Keratinocyte (primary cell): Measurements from ENCODE around the gene ADGRA1. TPM values are rescaled to one million over a fixed set of nuclear protein-coding genes. Genes with fewer than 3 reads are reported as not detected.

Source experiments
- DNase-seq: peaks from one replicate; pipeline ENCODE4 v3.0.0-alpha.2; 2011; ENCODE audit warnings: low read depth, missing footprints, low spot score
- FAIRE-seq: peaks from 2 replicates; lab custom pipeline; 2011; peaks lifted over from hg19 to GRCh38; lab: Jason Lieb, UNC
- H2AFZ ChIP-seq: 2 replicates; pipeline ENCODE4 v1.6.0; 2012; ENCODE audit warnings: low read length, control low read depth, inconsistent platforms; ENCODE audit not compliant: control insufficient read depth
- H3K27ac ChIP-seq: 2 replicates; pipeline ENCODE4 v1.5.1; 2011; ENCODE audit warnings: low read length; ENCODE audit not compliant: control insufficient read depth, insufficient read depth
- H3K27me3 ChIP-seq: 3 replicates; pipeline ENCODE4 v1.6.0; 2011; ENCODE audit warnings: low read length; ENCODE audit not compliant: control insufficient read depth, insufficient read depth; ENCODE audit errors: extremely low read depth
- H3K36me3 ChIP-seq, 2 experiments: 2 replicates in 1 of 2; 3 replicates in 1 of 2; pipeline ENCODE4 v1.5.1; 2011; ENCODE audit warnings: low read length in 2 of 2, mild to moderate bottlenecking in 1 of 2; ENCODE audit not compliant: control insufficient read depth in 2 of 2, insufficient read depth in 2 of 2; ENCODE audit errors: extremely low read depth in 1 of 2
- H3K4me1 ChIP-seq: 3 replicates; pipeline ENCODE4 v1.5.1; 2011; ENCODE audit warnings: low read length; ENCODE audit not compliant: control insufficient read depth, insufficient read depth; ENCODE audit errors: extremely low read depth
- H3K4me2 ChIP-seq: 3 replicates; pipeline ENCODE4 v1.6.0; 2011; ENCODE audit warnings: low read depth, low read length; ENCODE audit not compliant: control insufficient read depth, insufficient read depth; ENCODE audit errors: extremely low read depth
- H3K4me3 ChIP-seq, 3 experiments: fragments of 200-600 bp in 1 of 3; sonication (generic) in 1 of 3; 2 replicates in 2 of 3; 3 replicates in 1 of 3; pipeline ENCODE4 v1.5.1; 2011 to 2016; ENCODE audit warnings: low read length in 3 of 3, mild to moderate bottlenecking in 3 of 3, control low read depth in 2 of 3, inconsistent platforms in 1 of 3, low read depth in 1 of 3, mixed read lengths in 1 of 3, mixed run types in 1 of 3, moderate library complexity in 1 of 3; ENCODE audit not compliant: control insufficient read depth in 2 of 3, insufficient read depth in 2 of 3; ENCODE audit errors: extremely low read depth in 1 of 3
- H3K79me2 ChIP-seq: 2 replicates; pipeline ENCODE4 v1.6.0; 2012; ENCODE audit warnings: low read length; ENCODE audit not compliant: control insufficient read depth, insufficient read depth
- H3K9ac ChIP-seq: 3 replicates; pipeline ENCODE4 v1.6.0; 2011; ENCODE audit warnings: low read length; ENCODE audit not compliant: control insufficient read depth, insufficient read depth; ENCODE audit errors: extremely low read depth
- H3K9me1 ChIP-seq: 3 replicates; pipeline ENCODE4 v1.6.0; 2011; ENCODE audit warnings: low read length; ENCODE audit not compliant: control insufficient read depth, insufficient read depth; ENCODE audit errors: extremely low read depth
- H3K9me3 ChIP-seq: 2 replicates; pipeline ENCODE4 v1.5.1; 2012; ENCODE audit warnings: low read depth, low read length; ENCODE audit not compliant: control insufficient read depth
- H4K20me1 ChIP-seq: 3 replicates; pipeline ENCODE4 v1.6.0; 2011; ENCODE audit warnings: low read length; ENCODE audit not compliant: control insufficient read depth, insufficient read depth; ENCODE audit errors: extremely low read depth
- EZH2 ChIP-seq: IDR thresholded peaks from one replicate; pipeline ENCODE4 v1.6.1; 2012; ENCODE audit warnings: inconsistent platforms, mild to moderate bottlenecking, low read length, moderate library complexity
- dilution Hi-C: fragments of 300-500 bp; cut with MboI; formaldehyde crosslinking; loops from one replicate; pipeline ENCODE4 v1.7.0; 2020; ENCODE audit warnings: low sequenced_read_pairs; ENCODE audit not compliant: extremely low pct_ligation_motif_present
- polyA plus RNA-seq, 5 experiments: library from polyadenylated mRNA; depleted of rRNA in 3 of 5; stranded (reverse) in 3 of 5; stranded (forward) in 1 of 5; unstranded in 1 of 5; fragments of >200 nt; gene quantifications; 1 replicate in 1 of 5; 2 replicates in 3 of 5; 3 replicates in 1 of 5; pipeline versions ENCODE4 v1.2.1 to v1.2.3, GENCODE V29; 2011 to 2012; ENCODE audit warnings: missing spikeins in 2 of 5, low read depth in 1 of 5, low replicate concordance in 1 of 5
- TF ChIP-seq, protein P1 (sequence below), 3 experiments: IDR thresholded peaks in 1 of 3; conservative IDR thresholded peaks in 1 of 3; optimal IDR thresholded peaks in 1 of 3; 2 replicates in 2 of 3; 3 replicates in 1 of 3; pipeline versions ENCODE3 to v1.5.1; 2011; ENCODE audit warnings: low read length in 3 of 3, mild to moderate bottlenecking in 3 of 3, moderate library complexity in 2 of 3, control low read depth in 1 of 3, inconsistent platforms in 1 of 3; ENCODE audit not compliant: insufficient read depth in 2 of 3; ENCODE audit errors: extremely low read depth in 1 of 3

ADGRA1 gene
- polyA plus RNA-seq, 1 donor (not counting 4 experiments of a cell fraction or from before 2014, with no cell fraction given), result not detected

- H3K4me3 ChIP-seq, result no peak overlapping the region
- H4K20me1 ChIP-seq, result no peaks in the 10 kb centered on the region
- H3K9me3 ChIP-seq, result peaks cover 7% of the 10 kb centered on the region
- no peak for TF ChIP-seq EZH2
- TF ChIP-seq, protein P1, sequence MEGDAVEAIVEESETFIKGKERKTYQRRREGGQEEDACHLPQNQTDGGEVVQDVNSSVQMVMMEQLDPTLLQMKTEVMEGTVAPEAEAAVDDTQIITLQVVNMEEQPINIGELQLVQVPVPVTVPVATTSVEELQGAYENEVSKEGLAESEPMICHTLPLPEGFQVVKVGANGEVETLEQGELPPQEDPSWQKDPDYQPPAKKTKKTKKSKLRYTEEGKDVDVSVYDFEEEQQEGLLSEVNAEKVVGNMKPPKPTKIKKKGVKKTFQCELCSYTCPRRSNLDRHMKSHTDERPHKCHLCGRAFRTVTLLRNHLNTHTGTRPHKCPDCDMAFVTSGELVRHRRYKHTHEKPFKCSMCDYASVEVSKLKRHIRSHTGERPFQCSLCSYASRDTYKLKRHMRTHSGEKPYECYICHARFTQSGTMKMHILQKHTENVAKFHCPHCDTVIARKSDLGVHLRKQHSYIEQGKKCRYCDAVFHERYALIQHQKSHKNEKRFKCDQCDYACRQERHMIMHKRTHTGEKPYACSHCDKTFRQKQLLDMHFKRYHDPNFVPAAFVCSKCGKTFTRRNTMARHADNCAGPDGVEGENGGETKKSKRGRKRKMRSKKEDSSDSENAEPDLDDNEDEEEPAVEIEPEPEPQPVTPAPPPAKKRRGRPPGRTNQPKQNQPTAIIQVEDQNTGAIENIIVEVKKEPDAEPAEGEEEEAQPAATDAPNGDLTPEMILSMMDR (optimal IDR thresholded peaks at IDR 0.05 in 1 of 3, IDR thresholded peaks at IDR 0.05 in 1 of 3, conservative IDR thresholded peaks at IDR 0.05 in 1 of 3; ENCODE audit: extremely low read depth in 1 of 3, insufficient read depth in 2 of 3, low read length in 3 of 3), result no peak
- no peaks in the 10 kb centered on the region for H3K27me3 ChIP-seq
- no peak overlapping the region for H3K4me2 ChIP-seq
- no peak overlapping the region for H3K27ac ChIP-seq
- dilution Hi-C loops, result no loop called here
- no peaks in the 10 kb centered on the region for H3K9me1 ChIP-seq
- H2AFZ ChIP-seq, result no peak overlapping the region
- no peak overlapping the region for H3K9ac ChIP-seq
- FAIRE-seq, result no peak
- no peak for DNase-seq
- no peaks in the 10 kb centered on the region for H3K79me2 ChIP-seq
- no peaks in the 10 kb centered on the region for H3K36me3 ChIP-seq
- H3K4me1 ChIP-seq, result no peaks in the 10 kb centered on the region
Measured at GRCh38 chr10:133127291-133128125, 39.8 kb downstream of the ADGRA1 start.

GRCh38 chr10:133128126-133129070 lies 40.7 kb downstream of the ADGRA1 start:
- Histone ChIP-seq H3K4me2 (no peak overlapping the region), H4K20me1 (no peaks in the 10 kb centered on the region), H3K36me3 (no peaks in the 10 kb centered on the region), H3K79me2 (no peaks in the 10 kb centered on the region), H3K27ac (no peak overlapping the region), H3K9me3 (peaks cover 7% of the 10 kb centered on the region), H3K4me1 (no peaks in the 10 kb centered on the region), H3K27me3 (no peaks in the 10 kb centered on the region), H3K4me3 (no peak overlapping the region), H3K9me1 (no peaks in the 10 kb centered on the region), H3K9ac (no peak overlapping the region), H2AFZ (no peak overlapping the region)
- TF ChIP-seq EZH2, result no peak
- TF ChIP-seq, protein P1 (optimal IDR thresholded peaks at IDR 0.05 in 1 of 3, IDR thresholded peaks at IDR 0.05 in 1 of 3, conservative IDR thresholded peaks at IDR 0.05 in 1 of 3; ENCODE audit: extremely low read depth in 1 of 3, insufficient read depth in 2 of 3, low read length in 3 of 3), result no peak
- dilution Hi-C loops, result no loop called here
- DNase-seq (no peak), FAIRE-seq (no peak)
